ENCODE data around the gene NCAPD3.
A peak's percentile ranks its signal among the peaks of the same experiment; 100 is the strongest.
"Not testable (repeated sequence)": the region's sequence is repeated elsewhere in the genome, so short reads cannot be mapped to it uniquely, and the experiment has no call there.

The NCAPD3 gene

GRCh38 chr11:134126217-134126822 is 97.4 kb downstream of the NCAPD3 start:
- no peak for DNase-seq

GRCh38 chr11:134125507-134125906 is 98.3 kb downstream of the NCAPD3 start:
- no peak for DNase-seq

- DNase-seq: peak; percentile 18
Measured at GRCh38 chr11:134124660-134125451, 98.9 kb downstream of the NCAPD3 start.

- DNase-seq: no peak
Measured at GRCh38 chr11:134120921-134121526, 102.7 kb downstream of the NCAPD3 start.

- no peak for DNase-seq
Measured at GRCh38 chr11:134120143-134120850, 103.5 kb downstream of the NCAPD3 start.

- DNase-seq: no peak
Measured at GRCh38 chr11:134119094-134119493, 104.7 kb downstream of the NCAPD3 start.

- no peak for DNase-seq
Measured at GRCh38 chr11:134118006-134118405, 105.8 kb downstream of the NCAPD3 start.

- no peak for DNase-seq
Measured at GRCh38 chr11:134116210-134116609, 107.6 kb downstream of the NCAPD3 start.

- not testable (repeated sequence) for DNase-seq
Measured at GRCh38 chr11:134113787-134114186, 110.0 kb downstream of the NCAPD3 start.

GRCh38 chr11:134110252-134110815 is 113.4 kb downstream of the NCAPD3 start:
- DNase-seq: no peak
